DMS114 treated with DMSO at 0.1 percent for 48 hours (cell line): ENCODE measurements around the gene NXPE3.

Source experiments
- DNase-seq: peaks from one replicate; lab custom pipeline; 2025; ENCODE audit not compliant: unreplicated experiment; lab: John Stamatoyannopoulos, UW

The NXPE3 gene

GRCh38 chr3:101873619-101874018 is 94.6 kb downstream of the NXPE3 start:
- DNase-seq = no peak

GRCh38 chr3:101876142-101876541 is 97.1 kb downstream of the NXPE3 start:
- no peak for DNase-seq
